Liver (tissue), 3 donors: Measurements from ENCODE around the gene ASIC2.

ENCODE experiments used
- EGR1 ChIP-seq, 2 donors: IDR thresholded peaks; 2 replicates each; pipeline ENCODE4 v1.6.1; 2016 to 2018; ENCODE audit warnings: antibody characterized with exemption in 2 of 2, low read depth in 2 of 2
- FOXA1 ChIP-seq: IDR thresholded peaks from 2 replicates; pipeline ENCODE4 v1.6.1; 2016; ENCODE audit warnings: antibody characterized with exemption
- MAX ChIP-seq: IDR thresholded peaks from 2 replicates; pipeline ENCODE4 v1.6.1; 2016; ENCODE audit warnings: antibody characterized with exemption
- RAD21 ChIP-seq, 2 donors: IDR thresholded peaks; 2 replicates each; pipeline ENCODE4 v1.6.1; 2016; ENCODE audit warnings: antibody characterized with exemption in 2 of 2, mild to moderate bottlenecking in 2 of 2
- REST ChIP-seq: IDR thresholded peaks from 2 replicates; pipeline ENCODE4 v1.6.1; 2016; ENCODE audit warnings: antibody characterized with exemption, mild to moderate bottlenecking
- SP1 ChIP-seq: IDR thresholded peaks from 2 replicates; pipeline ENCODE4 v1.6.1; 2018; ENCODE audit warnings: antibody characterized with exemption, mild to moderate bottlenecking
- YY1 ChIP-seq: IDR thresholded peaks from 2 replicates; pipeline ENCODE4 v1.6.1; 2016; ENCODE audit warnings: antibody characterized with exemption, mild to moderate bottlenecking
- ZBTB33 ChIP-seq: IDR thresholded peaks from 2 replicates; pipeline ENCODE4 v1.6.1; 2016; ENCODE audit warnings: antibody characterized with exemption
- TF ChIP-seq, protein P1 (sequence below): fragments of 150-350 bp; IDR thresholded peaks from 2 replicates; pipeline ENCODE4 v1.5.1; 2017; ENCODE audit warnings: improper control_type of control experiment, low read depth, low read length; ENCODE audit not compliant: missing input control
- TF ChIP-seq, protein P2 (sequence below): IDR thresholded peaks from 2 replicates; pipeline ENCODE4 v1.6.1; 2016; ENCODE audit warnings: antibody characterized with exemption
- donor health status: healthy.
- donor health status: healthy.

DNA sequence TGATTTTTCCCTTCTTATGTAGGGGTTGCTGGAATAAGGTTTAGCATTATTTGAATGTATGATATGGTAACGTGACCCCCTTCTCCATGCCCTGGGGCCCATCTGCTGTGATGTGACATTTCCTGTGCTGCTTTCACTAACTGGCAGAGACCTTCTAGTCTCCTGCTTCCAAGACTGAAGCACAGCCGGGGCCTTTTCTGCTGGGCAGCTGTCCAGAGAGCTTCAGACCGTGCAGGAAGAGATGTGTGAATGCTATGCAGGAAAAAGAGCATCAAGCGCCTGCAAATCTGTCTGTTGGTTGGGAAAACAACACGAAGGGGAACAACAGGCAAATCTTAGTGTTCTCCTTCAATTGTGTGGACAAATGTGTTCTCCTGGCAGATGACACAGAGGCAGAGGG is 173.0 kb downstream of the ASIC2 start:
- TF ChIP-seq EGR1 (IDR thresholded peaks at IDR 0.05; ENCODE audit: low read depth in 2 of 2) (no peak), SP1 (no peak), RAD21 (IDR thresholded peaks at IDR 0.05) (no peak), YY1 (no peak), ZBTB33 (no peak), FOXA1 (no peak), MAX (no peak), REST (no peak)
- TF ChIP-seq, protein P1, sequence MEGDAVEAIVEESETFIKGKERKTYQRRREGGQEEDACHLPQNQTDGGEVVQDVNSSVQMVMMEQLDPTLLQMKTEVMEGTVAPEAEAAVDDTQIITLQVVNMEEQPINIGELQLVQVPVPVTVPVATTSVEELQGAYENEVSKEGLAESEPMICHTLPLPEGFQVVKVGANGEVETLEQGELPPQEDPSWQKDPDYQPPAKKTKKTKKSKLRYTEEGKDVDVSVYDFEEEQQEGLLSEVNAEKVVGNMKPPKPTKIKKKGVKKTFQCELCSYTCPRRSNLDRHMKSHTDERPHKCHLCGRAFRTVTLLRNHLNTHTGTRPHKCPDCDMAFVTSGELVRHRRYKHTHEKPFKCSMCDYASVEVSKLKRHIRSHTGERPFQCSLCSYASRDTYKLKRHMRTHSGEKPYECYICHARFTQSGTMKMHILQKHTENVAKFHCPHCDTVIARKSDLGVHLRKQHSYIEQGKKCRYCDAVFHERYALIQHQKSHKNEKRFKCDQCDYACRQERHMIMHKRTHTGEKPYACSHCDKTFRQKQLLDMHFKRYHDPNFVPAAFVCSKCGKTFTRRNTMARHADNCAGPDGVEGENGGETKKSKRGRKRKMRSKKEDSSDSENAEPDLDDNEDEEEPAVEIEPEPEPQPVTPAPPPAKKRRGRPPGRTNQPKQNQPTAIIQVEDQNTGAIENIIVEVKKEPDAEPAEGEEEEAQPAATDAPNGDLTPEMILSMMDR = no peak
- TF ChIP-seq, protein P2, sequence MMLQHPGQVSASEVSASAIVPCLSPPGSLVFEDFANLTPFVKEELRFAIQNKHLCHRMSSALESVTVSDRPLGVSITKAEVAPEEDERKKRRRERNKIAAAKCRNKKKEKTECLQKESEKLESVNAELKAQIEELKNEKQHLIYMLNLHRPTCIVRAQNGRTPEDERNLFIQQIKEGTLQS = no peak
